ENCODE data around the gene GABRR2.
"Not testable (repeated sequence)": the region's sequence is repeated elsewhere in the genome, so short reads cannot be mapped to it uniquely, and the experiment has no call there.

Gene GABRR2

DNA sequence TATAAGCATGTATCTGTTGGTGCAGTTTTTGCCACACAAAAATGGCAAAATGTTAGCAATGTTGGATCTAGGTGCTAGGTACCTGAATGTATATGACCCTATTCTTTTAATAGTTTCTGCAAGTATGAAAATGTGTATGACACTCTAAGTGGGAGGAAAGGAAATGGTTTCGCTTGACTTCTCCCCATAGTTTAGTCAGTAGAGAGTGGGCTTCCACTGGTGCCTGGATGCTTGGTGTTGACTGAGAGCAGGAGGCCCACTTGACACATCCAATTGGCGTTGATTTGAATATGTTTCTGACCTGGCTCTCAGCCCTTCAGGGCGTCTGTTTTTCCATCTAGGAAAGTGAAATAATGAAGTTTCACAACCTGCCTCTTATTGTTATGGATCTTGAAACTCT lies 56.2 kb downstream of the GABRR2 start:
- no peak for DNase-seq (ENCODE audit: low read depth, low spot score)

DNA sequence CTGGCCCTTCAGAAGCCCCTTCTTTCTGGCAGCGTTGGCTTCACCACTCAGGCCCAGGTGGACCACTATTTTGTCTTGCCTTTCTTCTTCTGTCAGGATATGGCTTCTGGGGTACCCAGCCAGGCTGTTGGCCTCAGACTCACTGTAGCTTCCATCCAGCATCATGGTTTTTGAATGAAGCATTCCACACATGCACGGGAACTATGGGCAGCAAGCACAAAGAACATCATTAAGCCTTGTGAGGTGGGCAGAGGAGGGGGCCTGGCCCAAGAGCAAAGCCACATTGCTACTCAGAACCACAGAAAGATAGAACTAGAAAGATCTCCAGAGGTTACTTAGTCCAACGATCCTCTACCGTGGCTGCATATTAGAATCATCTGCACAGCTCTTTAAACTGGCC lies 57.3 kb downstream of the GABRR2 start:
- DNase-seq (ENCODE audit: low read depth, low spot score), result no peak

DNA sequence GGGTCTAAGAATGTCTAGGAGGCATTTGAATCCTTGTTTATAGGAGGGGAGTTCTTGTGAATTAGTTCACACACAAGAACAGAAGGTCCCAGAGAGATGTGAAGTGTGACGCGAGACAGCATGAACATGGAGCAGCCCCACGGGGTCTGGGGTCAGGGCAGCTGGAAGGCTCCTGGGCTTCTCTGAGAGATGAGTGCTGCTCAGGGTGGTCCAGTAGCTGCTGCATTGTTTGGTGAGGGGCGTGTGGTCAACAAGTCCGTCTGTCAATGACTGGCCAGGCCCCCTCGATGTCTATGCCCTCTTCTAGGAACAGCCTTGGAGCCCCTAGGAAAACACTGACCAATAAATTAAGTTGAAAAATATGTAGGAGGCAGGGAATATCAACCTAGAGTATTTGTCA lies 57.8 kb downstream of the GABRR2 start:
- no peak for DNase-seq (ENCODE audit: low read depth, low spot score)

DNA sequence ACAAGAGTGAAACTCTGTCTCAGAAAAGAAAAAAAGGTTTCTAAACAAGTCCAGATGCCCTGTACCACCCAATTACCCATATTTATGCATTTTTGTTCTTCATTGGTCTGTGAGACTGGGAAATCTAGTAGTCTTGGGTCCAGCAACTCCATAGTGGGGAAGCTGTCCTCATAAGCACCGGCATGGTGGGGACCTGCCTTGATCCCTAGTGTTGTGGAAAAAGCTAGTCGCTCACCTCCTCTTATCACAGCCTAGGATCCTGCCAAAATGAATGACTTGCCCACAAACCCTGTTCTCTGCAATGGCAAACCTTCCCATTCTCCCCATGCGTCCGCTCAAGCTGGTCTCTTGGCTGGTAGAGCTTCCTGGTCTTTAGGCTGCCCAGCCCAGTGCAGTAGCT lies 59.7 kb downstream of the GABRR2 start:
- DNase-seq (ENCODE audit: low read depth, low spot score), result no peak

DNA sequence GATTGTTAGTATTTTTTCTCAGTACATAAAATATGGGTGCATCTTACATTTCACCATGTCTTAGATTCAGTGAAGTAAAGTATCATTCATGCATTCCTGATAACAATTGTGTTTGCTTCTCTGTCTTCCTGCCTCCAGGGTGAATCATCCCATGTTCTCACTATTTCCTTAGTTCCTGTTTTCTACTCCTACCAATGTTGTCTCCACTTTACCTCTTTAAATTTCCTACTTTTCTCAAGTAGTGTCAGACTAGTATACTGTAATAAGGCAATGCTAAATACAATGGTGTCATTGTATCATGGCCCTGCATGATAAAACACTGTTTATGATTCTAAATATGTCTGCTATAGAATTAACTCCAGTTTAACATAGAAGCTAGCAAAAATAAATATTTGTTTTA lies 60.5 kb downstream of the GABRR2 start:
- no peak for DNase-seq (ENCODE audit: low read depth, low spot score)

DNA sequence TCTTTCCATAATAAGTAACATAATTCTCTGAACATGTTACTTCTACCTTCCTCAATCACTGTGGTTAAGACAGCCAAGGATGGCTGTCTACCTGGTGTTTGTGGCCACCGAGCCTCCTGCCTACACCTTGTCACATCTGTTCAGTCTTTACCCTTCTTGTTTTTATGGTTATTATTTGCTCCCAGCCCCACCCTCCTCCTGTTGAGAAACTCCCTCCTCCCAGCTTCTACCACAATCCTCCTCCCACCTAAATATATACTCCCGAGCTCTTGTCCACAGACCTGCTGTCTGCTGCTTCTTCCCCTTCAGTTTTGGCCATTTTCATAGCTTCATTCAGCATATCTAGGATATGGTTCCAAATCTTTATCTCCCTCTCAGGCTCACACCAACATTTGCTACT lies 62.2 kb downstream of the GABRR2 start:
- no peak for DNase-seq (ENCODE audit: low read depth, low spot score)

DNA sequence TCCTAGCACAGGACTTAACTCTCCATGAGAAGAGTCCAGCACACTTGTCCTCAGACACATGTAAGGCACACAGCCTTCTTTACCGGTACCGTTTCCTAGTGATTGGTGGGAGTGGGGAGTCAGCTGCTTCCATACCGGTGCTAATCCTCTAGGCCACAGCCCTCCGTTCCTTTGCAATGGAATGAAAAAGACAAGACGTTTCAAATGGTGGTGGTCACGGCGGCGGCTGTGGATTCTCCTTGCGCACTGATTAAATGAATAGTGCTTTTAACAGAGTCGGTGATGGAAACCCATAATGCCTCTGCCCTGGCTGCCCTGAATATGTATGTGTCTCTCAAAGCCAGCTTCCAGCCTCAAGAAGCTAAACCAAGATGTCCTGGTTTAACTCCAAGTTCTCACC lies 63.1 kb downstream of the GABRR2 start:
- DNase-seq (ENCODE audit: low read depth, low spot score), result no peak

DNA sequence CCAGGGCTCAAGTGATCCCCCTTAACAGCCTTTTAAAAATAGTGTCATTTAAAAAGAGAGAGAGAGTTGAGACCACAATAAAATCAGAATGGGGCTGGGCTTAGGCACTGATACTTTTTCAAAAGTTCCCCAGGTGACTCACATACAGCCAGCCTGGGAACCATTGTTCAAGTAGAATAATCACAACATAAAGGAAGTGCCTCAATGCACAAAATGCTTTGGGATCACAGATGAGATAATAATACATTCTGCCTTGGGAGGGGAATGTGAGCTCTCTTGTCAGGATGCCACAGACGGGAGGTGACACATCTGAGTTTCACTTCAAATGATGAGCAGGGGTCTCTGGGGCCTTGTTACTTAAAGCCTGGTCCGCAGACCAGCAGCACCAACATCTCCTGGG lies 63.9 kb downstream of the GABRR2 start:
- DNase-seq (ENCODE audit: low read depth, low spot score), result no peak

DNA sequence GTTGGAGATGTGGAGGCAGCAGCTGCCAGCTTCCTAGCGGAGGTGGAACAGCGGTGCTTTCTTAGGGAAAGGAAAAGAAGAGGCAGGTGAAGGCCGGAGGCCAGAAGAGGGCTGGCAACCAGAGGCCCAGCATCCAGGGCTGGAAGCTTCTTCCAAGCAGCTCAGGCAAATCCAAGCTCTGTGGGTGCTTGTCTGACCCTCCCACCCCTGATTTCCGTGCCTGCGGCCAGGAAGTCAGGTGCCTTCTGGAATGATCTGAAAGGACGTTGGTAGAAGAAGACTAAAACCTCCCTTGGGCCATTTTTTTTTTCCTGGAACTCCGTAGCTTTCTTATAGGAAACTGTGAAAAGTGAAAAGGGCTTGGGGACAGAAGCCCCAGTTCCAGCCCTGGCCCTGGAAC lies 64.9 kb downstream of the GABRR2 start:
- DNase-seq (ENCODE audit: low read depth, low spot score), result no peak

DNA sequence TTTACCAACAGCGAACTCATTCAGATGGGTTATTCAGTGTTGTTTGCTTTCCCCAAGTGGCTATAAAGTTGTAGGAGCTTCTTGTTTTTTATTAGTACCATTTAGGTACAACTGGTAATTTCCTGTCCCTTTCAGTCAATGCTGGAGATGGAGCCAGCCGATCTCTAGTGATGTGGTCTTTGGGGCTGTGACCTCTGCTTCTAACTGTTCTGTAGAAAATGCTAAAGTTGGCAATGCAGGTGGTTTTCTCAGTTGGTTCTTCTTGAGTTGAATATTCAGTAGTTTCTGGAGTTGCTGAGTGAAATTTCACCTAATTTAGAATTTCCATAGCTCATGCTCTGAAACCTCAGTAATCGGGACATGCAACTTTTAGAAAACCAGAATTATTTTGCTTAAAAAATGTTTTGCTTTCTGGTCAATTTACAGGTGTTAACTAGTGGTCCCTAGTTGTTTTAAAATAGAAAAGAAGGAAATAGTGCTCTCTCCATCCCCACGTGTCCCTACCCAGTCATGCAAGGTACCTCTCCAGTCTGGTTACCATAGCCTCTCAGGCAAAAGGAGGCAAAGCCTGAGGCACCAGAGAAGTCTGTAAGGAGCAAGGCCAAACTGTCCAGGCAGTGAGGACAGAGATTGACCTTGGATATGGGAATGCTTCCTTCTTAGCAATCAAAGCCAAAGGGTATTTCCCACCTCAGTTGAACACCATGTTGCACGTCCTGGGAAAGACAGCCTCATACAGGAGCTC lies 70.7 kb downstream of the GABRR2 start:
- no peak for DNase-seq (ENCODE audit: low read depth, low spot score)

DNA sequence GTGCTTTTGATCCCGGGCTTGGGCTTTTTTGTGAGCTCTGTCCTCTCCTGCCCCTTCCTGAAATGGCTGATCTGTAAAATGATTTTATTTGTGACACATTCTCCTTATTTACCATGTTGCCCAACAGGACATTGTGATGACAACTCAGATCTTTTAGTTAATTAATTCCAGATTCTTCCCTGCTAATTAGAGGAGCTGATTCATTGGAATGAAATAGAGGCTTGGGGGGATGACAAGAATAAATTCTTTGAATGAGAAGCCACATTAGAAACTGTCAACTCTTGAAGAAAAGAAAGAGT lies 71.8 kb downstream of the GABRR2 start:
- no peak for DNase-seq (ENCODE audit: low read depth, low spot score)

DNA sequence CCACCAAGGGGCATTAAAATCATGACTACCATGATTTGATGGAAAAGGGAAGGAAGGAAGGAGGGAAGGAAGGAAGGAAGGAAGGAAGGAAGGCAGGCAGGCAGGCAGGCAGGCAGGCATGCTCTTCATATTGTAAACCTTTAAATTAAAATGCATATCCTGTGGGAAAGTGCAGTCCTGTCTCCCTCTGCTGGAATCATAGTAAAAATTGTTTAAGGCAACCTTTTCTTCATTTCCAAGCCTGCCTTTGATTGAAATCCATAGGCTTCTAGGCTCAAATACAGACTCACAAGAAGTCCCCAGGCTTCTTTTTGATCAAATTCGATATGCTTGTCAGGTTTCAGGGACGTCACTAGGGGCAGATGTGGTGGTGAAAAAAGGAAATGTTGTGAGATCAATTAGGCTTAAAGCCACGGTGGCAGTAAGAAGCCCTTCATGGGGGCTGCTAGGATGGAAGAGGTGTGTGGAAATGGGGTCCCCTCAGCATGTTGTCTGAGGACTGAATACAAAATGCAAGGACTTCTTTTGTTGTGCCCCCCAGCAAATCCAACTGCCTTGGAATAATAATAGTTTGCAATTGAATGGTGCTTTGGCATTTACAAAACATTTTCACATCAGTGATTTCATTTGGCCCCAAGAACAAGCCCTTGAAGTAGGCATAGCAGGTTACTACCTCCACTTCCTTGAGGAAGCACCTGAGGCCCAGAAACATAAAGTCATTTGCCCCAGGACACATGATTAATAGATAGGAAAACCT lies 72.3 kb downstream of the GABRR2 start:
- DNase-seq (ENCODE audit: low read depth, low spot score), result no peak

DNA sequence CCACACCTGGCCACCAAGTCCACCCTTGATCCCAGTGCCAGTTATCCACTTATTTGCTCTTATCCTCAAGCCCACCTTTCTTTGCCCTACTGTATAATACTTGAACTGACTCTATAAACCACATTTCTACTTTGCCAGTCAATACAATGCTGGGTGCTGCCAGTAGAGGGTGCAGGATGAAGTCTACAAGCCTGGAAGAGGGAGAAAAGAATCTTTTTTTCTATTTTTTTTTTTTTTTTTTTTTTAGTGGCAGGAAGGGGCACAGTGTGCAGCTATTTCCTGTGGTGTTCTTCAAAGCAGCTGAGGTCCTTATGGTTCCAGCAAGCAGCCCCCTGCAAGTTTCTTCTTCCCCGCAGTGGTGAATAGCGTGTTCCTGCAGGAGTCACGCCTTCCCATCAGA lies 75.8 kb downstream of the GABRR2 start:
- no peak for DNase-seq (ENCODE audit: low read depth, low spot score)

DNA sequence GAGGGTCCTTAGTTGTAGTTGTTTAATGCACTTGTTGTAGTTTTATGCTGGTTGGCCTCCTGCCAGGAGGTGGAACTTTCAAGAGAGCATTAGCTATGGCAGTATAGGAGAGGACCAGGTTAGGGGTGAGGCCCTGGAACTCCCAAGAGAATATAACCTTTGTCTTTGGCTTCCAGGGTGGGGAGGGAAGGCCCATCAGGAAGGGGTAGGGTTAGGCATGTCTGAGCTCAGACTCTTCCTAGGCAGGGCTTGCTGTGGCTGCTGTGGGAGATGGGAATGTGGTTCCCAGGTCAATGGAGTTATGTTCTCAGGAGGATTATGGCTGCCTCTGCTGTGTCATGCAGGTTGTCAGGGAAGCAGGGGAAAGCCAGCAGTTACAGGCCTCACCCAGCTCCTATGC lies 77.9 kb downstream of the GABRR2 start:
- DNase-seq (ENCODE audit: low read depth, low spot score), result no peak

DNA sequence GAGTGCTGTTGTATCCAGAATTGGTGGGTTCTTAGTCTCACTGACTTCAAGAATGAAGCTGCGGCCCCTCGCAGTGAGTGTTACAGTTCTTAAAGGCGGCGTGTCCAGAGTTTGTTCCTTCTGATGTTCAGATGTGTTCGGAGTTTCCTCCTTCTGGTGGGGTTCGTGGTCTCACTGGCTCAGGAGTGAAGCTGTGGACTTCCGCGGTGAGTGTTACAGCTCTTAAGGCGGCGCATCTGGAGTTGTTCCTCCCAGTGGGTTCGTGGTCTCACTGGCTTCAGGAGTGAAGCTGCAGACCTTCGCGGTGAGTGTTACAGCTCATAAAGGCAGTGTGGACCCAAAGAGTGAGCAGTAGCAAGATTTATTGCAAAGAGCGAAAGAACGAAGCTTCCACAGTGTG lies 81.5 kb downstream of the GABRR2 start:
- not testable (repeated sequence) for DNase-seq (ENCODE audit: low read depth, low spot score)

DNA sequence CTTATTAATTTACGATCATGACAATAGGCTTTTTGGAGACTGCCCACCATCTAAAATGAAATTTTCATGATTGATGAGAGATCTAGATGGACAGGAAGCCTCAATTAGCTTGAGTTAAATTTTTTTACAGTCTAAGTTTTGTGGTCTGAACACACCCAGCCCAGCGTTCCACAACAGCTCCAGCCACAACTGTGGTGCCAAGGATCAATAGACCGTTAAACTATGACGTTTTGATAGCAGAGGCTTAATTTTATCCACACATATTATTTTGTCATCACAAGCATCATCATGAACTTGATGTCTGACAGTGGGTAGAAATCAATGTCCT lies 92.4 kb downstream of the GABRR2 start:
- no peak for DNase-seq (ENCODE audit: low read depth, low spot score)

DNA sequence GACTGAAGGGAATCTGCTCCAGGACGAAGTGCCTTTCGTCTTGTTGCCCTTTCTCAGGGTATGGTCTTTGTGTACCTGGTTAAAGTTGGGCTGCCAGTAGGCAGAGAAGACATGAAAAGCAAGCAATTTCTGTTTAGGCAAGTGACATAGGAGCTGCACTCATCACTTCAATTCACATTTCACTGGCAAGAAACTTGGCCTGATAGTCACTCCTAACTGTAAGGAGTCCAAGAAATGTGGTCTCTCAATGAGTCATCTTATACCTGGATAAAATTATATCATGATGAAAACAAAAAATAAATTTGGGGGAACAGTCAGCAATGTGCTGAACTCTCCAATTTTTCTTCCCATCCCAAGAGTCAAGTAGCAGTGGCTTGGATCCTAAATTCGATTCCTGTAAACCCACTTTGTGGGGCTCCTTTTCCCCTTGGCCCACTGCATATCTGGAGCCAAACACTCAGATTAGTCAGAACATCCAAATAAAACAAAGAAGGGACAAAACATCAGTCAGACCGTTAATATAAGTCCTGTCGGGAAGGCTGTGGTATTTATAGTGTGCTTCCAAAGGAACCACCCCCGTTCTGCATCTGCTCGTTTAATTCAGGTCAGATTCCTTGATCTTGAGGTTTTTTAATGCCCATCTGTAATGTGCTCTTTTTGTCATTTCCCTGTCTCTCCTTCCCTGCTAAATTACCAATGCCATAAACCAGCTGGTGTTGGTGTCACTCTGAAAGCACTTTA lies 93.0 kb downstream of the GABRR2 start:
- no peak for DNase-seq (ENCODE audit: low read depth, low spot score)

DNA sequence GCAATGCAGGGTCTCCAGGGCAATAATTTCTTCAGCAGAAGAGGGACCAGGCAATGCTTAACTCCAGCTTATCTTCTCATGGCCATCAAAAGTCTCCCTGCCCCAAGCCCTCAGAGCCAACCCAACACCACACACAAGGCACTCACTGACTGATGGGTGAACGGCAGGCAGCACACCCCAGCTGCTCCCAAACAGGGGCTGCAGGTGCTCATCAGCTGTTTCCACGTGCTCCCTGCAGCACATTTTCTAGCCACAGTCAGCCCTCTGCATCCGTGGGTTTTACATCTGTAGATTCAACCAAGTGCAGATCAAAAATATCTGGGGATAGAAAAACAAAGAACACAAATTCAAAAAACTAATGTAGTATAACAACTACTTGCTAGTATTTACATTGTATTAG lies 94.0 kb downstream of the GABRR2 start:
- no peak for DNase-seq (ENCODE audit: low read depth, low spot score)

DNA sequence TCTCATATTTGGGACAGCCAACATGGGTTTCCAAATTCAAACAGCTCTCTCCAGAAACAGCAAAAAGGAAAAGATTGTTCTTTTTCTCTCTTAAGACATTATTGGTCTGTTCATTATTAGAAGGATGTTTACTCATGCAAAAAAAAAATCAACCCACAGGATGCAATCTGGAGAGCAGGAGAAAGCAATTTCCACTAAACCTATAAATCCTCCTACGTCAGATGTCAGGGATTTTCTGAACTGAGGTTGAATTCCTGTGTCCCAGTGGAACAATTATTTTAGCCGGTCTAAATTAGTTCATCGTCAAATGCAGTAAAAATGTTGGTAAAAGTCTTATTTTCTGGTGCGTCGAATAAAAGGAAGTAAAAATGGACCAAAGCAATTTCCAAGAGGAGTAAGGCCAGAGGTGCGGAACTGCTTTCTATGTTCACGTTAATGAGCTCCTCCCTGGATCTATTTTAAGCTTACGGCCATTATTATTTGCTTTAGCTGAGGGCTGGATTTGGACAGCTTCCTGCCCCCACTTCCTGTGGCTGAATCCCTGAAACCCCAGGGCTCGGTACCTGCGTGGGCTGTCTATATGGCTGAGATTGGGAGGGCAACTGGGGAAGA lies 97.7 kb downstream of the GABRR2 start, which contains the start of gene GABRR1:
TSS of gene GABRR1 (minus strand) at position 60 of the 612 bp plus-strand sequence. CDS start at position 24, 36 bp downstream.
- DNase-seq (ENCODE audit: low read depth, low spot score), result no peak

DNA sequence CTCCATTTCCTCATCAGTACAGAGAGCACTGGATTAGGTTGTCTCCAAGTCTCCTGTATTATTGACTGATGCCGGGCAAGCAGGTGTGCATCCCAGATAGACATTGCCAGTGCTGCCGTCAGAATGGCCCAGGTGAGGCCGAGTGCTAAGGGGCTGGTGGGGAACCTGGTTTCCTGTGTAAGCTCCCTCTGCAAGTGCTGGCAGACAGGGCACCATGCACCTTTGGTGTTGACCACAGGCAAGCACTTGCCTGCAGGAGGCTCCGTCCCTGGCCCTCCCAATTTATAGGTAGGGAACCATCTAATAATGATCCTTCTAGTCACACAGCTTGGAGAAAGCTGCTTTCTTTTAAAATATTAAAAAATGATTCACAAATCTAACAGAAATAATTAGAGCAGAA lies 98.7 kb downstream of the GABRR2 start:
- DNase-seq (ENCODE audit: low read depth, low spot score), result no peak

DNA sequence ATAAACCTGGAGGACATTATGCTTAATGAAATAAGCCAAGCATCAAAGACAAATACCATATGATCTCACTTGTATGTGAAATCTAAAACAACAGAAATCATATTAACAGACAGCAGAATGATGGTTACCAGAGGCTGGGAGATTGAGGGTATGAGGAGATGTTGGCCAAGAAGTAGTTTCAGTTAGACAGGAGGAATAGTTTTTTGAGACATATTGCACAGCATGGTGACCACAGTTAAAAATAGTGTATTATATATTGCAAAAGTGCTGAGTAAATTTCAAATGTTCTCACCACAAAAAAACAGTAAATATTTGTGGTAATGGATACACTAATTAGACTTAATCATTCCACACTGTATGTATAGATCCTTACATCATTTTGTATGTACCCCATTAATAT lies 99.7 kb downstream of the GABRR2 start:
- no peak for DNase-seq (ENCODE audit: low read depth, low spot score)

DNA sequence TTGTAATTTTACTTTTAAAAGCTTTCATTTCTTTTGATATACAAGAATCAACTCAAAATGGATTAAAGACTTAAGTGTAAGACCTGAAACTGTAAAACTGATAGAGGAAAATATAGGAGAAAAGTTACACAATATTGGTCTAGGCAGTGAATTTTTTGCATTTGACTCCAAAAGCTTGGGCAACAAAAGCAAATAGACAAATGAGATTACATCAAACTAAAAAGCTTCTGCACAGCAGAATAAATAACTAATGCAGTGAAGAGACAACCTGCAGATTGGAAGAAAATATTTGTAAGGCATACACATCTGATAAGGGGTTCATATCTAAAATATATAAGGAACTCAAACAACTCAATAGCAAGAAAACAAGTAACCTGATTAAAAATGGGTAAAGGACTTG lies 100.9 kb downstream of the GABRR2 start:
- DNase-seq (ENCODE audit: low read depth, low spot score), result no peak

DNA sequence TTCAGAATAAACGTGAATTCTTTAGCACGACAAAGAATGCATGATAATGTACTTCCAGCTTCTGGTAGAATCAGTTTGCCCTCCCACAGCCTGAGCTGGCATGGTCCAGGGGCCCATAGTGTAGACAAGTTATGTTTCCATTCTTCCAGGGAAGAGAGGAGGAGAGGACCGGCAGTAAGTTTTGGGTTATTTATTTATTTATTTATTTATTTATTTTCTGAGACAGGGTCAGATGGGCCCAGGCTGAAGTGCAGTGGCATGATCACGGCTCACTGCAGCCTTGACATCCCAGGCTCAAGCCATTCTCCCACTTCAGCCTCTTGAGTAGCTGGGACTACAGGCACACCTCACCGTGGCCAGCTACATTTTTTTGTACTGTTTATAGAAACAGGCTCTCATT lies 102.6 kb downstream of the GABRR2 start:
- DNase-seq (ENCODE audit: low read depth, low spot score), result no peak

Data from brain pericyte (primary cell).